Measurements from ENCODE around the gene CTSL. TPM values are rescaled to one million over a fixed set of nuclear protein-coding genes. Genes with fewer than 3 reads are reported as not detected.

CTSL gene
- total RNA-seq, 1 experiment from 2014 or later = not detected

DNA sequence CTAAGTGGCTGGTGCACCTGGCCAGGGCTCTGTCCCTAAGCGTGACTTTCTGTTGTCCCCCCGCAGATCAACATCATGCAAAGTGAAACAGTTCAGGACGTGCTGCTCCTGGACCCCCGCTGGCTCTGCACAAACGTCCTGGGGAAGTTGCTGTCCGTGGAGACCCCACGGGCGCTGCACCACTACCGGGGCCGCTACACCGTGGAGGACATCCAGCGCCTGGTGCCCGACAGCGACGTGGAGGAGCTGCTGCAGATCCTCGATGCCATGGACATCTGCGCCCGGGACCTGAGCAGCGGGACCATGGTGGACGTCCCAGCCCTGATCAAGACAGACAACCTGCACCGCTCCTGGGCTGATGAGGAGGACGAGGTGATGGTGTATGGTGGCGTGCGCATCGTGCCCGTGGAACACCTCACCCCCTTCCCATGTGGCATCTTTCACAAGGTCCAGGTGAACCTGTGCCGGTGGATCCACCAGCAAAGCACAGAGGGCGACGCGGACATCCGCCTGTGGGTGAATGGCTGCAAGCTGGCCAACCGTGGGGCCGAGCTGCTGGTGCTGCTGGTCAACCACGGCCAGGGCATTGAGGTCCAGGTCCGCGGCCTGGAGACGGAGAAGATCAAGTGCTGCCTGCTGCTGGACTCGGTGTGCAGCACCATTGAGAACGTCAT lies 19.7 kb upstream of the CTSL start:
- DNase-seq = no peak
- no peak overlapping the region for H3K9ac ChIP-seq (ENCODE audit: low read length)
- H2AFZ ChIP-seq (ENCODE audit: low read length) = no peak overlapping the region
- no peaks in the 10 kb centered on the region for H3K27me3 ChIP-seq (ENCODE audit: low read length)
- H3K79me2 ChIP-seq (ENCODE audit: low read length) = no peaks in the 10 kb centered on the region
- no peaks in the 10 kb centered on the region for H4K20me1 ChIP-seq (ENCODE audit: insufficient read depth, low read depth, low read length)
- H3K4me3 ChIP-seq (ENCODE audit: low read length) = no peak overlapping the region
- H3K27ac ChIP-seq (ENCODE audit: low read length) = no peak overlapping the region
- no peaks in the 10 kb centered on the region for H3K9me2 ChIP-seq (replicated peaks; ENCODE audit: insufficient read depth, low read length)
- no peak overlapping the region for H3K4me2 ChIP-seq (ENCODE audit: low read depth, low read length, poor library complexity, severe bottlenecking)
- H3K9me3 ChIP-seq (ENCODE audit: low read length) = no peaks in the 10 kb centered on the region
- H3K4me1 ChIP-seq (ENCODE audit: low read length) = no peaks in the 10 kb centered on the region
- H3K36me3 ChIP-seq (ENCODE audit: insufficient read depth, low read length) = no peaks in the 10 kb centered on the region

DNA sequence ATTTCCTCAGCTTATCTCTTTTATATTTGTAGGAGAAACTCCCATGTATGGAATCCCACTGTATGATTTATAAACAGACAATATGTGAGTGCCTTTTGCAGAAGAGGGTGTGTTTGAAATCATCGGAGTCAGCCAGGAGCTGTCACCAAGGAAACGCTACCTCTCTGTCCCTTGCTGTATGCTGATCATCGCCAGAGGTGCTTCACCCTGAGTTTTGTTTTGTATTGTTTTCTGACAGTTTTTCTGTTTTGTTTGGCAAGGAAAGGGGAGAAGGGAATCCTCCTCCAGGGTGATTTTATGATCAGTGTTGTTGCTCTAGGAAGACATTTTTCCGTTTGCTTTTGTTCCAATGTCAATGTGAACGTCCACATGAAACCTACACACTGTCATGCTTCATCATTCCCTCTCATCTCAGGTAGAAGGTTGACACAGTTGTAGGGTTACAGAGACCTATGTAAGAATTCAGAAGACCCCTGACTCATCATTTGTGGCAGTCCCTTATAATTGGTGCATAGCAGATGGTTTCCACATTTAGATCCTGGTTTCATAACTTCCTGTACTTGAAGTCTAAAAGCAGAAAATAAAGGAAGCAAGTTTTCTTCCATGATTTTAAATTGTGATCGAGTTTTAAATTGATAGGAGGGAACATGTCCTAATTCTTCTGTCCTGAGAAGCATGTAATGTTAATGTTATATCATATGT lies 18.0 kb upstream of the CTSL start:
- H3K27me3 ChIP-seq (ENCODE audit: low read length) = no peaks in the 10 kb centered on the region
- H3K9me3 ChIP-seq (ENCODE audit: low read length) = no peaks in the 10 kb centered on the region
- H2AFZ ChIP-seq (ENCODE audit: low read length) = no peak overlapping the region
- H3K4me1 ChIP-seq (ENCODE audit: low read length) = no peaks in the 10 kb centered on the region
- no peak overlapping the region for H3K9ac ChIP-seq (ENCODE audit: low read length)
- H3K9me2 ChIP-seq (replicated peaks; ENCODE audit: insufficient read depth, low read length) = no peaks in the 10 kb centered on the region
- no peaks in the 10 kb centered on the region for H3K36me3 ChIP-seq (ENCODE audit: insufficient read depth, low read length)
- no peak for DNase-seq
- no peak overlapping the region for H3K4me3 ChIP-seq (ENCODE audit: low read length)
- H3K27ac ChIP-seq (ENCODE audit: low read length) = no peak overlapping the region
- no peak overlapping the region for H3K4me2 ChIP-seq (ENCODE audit: low read depth, low read length, poor library complexity, severe bottlenecking)
- H4K20me1 ChIP-seq (ENCODE audit: insufficient read depth, low read depth, low read length) = no peaks in the 10 kb centered on the region
- H3K79me2 ChIP-seq (ENCODE audit: low read length) = no peaks in the 10 kb centered on the region

DNA sequence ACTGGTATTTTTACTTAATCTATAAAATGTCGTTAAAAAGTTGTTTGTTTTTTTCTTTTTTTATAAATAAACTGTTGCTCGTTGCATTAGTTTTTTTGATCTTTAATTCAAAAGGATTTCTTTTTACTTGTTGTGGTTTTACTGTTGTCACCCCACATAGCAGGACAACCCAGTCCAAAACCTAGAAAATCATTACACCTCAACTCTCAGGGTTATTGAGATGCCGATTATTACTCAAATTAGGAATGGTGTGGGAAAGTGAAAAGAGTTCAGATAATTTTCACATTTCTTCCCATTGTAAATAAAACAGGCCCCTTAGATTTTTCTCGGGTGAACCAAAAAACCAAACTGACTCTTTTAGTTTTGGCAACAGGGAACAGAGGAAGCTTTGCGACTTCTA lies 17.4 kb upstream of the CTSL start:
- DNase-seq = no peak
- H3K9ac ChIP-seq (ENCODE audit: low read length) = no peak overlapping the region
- H3K9me2 ChIP-seq (replicated peaks; ENCODE audit: insufficient read depth, low read length) = no peaks in the 10 kb centered on the region
- no peaks in the 10 kb centered on the region for H3K9me3 ChIP-seq (ENCODE audit: low read length)
- H3K4me1 ChIP-seq (ENCODE audit: low read length) = no peaks in the 10 kb centered on the region
- H4K20me1 ChIP-seq (ENCODE audit: insufficient read depth, low read depth, low read length) = no peaks in the 10 kb centered on the region
- no peaks in the 10 kb centered on the region for H3K36me3 ChIP-seq (ENCODE audit: insufficient read depth, low read length)
- no peak overlapping the region for H3K4me3 ChIP-seq (ENCODE audit: low read length)
- no peak overlapping the region for H2AFZ ChIP-seq (ENCODE audit: low read length)
- no peaks in the 10 kb centered on the region for H3K27me3 ChIP-seq (ENCODE audit: low read length)
- H3K4me2 ChIP-seq (ENCODE audit: low read depth, low read length, poor library complexity, severe bottlenecking) = no peak overlapping the region
- no peaks in the 10 kb centered on the region for H3K79me2 ChIP-seq (ENCODE audit: low read length)
- no peak overlapping the region for H3K27ac ChIP-seq (ENCODE audit: low read length)

DNA sequence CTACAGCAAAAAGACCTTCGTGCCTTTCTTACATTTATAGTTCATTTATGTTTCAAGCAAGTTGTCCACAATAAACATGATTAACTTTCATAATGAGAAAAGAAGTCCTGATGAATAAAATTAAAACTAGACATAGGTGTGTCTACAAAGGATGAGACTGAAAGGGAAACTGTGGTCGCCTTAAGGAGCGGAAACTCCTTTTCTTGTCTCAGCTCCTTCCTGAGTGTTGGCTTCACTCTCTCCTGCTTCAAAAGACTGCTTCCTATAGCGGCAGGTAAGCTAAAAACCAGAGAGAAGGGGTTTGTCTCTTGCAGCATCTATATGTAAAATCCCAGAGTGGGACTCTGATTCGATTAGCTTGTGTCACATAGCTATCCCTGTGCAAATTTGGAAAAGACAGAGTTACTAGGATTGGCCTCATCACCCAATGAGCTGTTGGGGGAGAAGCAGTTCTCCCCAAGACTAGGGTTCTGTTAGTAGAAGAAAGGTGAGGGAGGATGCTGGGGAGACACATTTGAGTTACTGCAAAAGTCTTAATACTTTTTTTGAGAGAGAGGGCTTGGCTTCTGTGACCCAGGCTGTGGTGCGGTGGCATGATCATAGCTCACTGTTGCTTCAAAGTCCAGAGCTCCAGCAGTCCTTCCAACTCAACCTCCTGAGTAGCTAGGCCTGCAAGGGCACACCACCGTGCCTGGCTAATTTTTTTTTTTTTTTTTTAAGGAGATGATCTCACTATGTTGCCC lies 16.8 kb upstream of the CTSL start:
- Histone ChIP-seq H3K27me3 (ENCODE audit: low read length) (no peaks in the 10 kb centered on the region), H3K4me2 (ENCODE audit: low read depth, low read length, poor library complexity, severe bottlenecking) (no peak overlapping the region), H3K9ac (ENCODE audit: low read length) (no peak overlapping the region), H3K9me2 (replicated peaks; ENCODE audit: insufficient read depth, low read length) (no peaks in the 10 kb centered on the region), H3K9me3 (ENCODE audit: low read length) (no peaks in the 10 kb centered on the region), H3K4me3 (ENCODE audit: low read length) (no peak overlapping the region), H2AFZ (ENCODE audit: low read length) (no peak overlapping the region), H3K4me1 (ENCODE audit: low read length) (no peaks in the 10 kb centered on the region), H3K36me3 (ENCODE audit: insufficient read depth, low read length) (no peaks in the 10 kb centered on the region), H4K20me1 (ENCODE audit: insufficient read depth, low read depth, low read length) (no peaks in the 10 kb centered on the region), H3K27ac (ENCODE audit: low read length) (no peak overlapping the region), H3K79me2 (ENCODE audit: low read length) (no peaks in the 10 kb centered on the region)
- no peak for DNase-seq

DNA sequence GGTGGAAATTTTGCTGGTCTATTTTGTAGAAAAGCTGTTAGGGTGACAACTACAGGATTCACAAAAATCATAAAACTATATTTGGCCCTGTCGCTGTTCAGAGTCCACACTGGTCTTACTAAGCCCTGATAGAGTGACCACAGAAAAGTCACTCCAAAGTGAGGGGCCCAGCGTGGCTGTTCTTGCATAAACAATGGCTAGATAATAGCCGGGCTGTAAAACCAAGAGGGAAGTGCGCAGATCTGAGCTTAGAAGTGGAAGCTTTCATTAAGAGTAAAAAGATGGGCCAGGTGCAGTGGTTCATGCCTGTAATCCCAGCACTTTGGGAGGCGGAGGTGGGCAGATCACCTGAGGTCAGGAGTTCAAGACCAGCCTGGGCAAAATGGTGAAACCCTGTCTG lies 15.5 kb upstream of the CTSL start:
- H3K27me3 ChIP-seq (ENCODE audit: low read length) = no peaks in the 10 kb centered on the region
- no peak overlapping the region for H3K9ac ChIP-seq (ENCODE audit: low read length)
- H3K9me3 ChIP-seq (ENCODE audit: low read length) = no peaks in the 10 kb centered on the region
- H3K27ac ChIP-seq (ENCODE audit: low read length) = no peak overlapping the region
- no peaks in the 10 kb centered on the region for H3K36me3 ChIP-seq (ENCODE audit: insufficient read depth, low read length)
- no peak for DNase-seq
- H3K4me2 ChIP-seq (ENCODE audit: low read depth, low read length, poor library complexity, severe bottlenecking) = no peak overlapping the region
- no peaks in the 10 kb centered on the region for H3K4me1 ChIP-seq (ENCODE audit: low read length)
- H4K20me1 ChIP-seq (ENCODE audit: insufficient read depth, low read depth, low read length) = no peaks in the 10 kb centered on the region
- no peaks in the 10 kb centered on the region for H3K79me2 ChIP-seq (ENCODE audit: low read length)
- H3K4me3 ChIP-seq (ENCODE audit: low read length) = no peak overlapping the region
- H2AFZ ChIP-seq (ENCODE audit: low read length) = no peak overlapping the region
- H3K9me2 ChIP-seq (replicated peaks; ENCODE audit: insufficient read depth, low read length) = no peaks in the 10 kb centered on the region

DNA sequence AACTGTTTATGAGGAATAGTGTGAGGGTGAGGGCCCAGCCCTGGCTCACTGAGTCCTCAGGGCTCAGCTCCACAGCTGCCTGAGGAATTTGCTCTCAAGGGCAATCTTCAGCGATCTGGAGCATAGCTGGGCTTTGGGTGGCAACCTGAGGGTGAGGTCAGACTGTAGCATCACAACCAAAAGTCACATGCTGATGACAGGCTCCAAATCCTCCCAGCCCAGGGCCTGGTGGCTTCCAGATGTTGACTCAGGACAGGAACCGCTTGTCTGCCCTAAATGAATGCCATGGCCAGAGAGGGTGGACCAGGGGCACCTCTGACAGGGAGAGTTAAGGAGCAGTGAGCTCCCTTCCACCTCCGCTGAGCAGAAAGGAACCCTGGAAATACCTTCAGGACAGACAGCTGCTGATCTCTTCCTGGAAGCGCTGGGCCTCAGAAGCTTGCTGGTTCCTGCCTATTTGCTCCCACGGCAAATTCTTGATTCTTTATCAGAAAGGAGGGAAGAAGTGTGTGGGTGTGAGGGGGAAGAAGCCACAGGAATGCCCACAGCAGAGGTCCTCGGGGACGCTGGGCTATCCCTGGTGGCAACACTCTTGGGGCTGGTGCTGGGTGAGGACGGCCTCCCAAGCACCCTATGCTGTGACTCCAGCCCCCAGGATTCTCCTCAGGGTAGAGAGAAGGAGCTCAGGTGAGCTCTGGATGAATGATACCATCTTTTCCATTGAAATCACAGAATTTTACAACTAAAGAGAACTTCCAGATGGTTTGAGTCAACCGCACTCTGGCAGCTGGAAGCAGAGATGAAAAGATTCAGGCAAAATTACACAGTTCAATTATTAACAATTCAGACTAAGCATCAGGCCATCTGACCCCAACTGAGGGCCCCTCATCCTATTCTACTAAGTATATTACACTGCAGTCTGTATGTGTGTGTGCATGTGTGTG lies 13.8 kb upstream of the CTSL start:
- Histone ChIP-seq H3K27ac (ENCODE audit: low read length) (no peak overlapping the region), H2AFZ (ENCODE audit: low read length) (no peak overlapping the region), H3K27me3 (ENCODE audit: low read length) (no peaks in the 10 kb centered on the region), H3K9me2 (replicated peaks; ENCODE audit: insufficient read depth, low read length) (no peaks in the 10 kb centered on the region), H3K9me3 (ENCODE audit: low read length) (no peaks in the 10 kb centered on the region), H4K20me1 (ENCODE audit: insufficient read depth, low read depth, low read length) (no peaks in the 10 kb centered on the region), H3K4me3 (ENCODE audit: low read length) (no peak overlapping the region), H3K36me3 (ENCODE audit: insufficient read depth, low read length) (no peaks in the 10 kb centered on the region), H3K4me2 (ENCODE audit: low read depth, low read length, poor library complexity, severe bottlenecking) (no peak overlapping the region), H3K79me2 (ENCODE audit: low read length) (no peaks in the 10 kb centered on the region), H3K9ac (ENCODE audit: low read length) (no peak overlapping the region), H3K4me1 (ENCODE audit: low read length) (no peaks in the 10 kb centered on the region)
- DNase-seq = no peak

DNA sequence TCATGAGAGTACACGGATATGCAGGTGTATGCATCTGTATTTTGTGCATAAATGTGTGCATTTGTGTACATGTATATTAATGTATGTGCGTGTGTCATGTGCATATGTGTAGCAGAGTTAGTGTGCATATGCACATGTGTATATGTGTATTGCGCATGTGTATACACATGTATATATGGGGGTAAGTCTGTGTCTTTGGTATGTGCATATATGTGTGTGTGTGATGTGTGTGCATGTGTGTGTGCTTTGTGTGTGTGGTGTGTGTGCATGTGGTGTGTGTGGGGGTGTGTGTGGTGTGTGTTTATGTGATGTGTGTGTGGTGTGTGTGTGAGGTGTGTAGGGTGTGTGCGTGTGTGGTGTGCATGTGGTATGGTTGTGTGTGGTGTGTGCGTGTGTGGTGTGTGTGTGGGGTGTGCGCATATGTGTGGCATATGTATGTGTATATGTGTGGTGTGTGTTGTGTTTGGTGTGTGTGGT lies 13.1 kb upstream of the CTSL start:
- Histone ChIP-seq H2AFZ (ENCODE audit: low read length) (no peak overlapping the region), H3K27me3 (ENCODE audit: low read length) (no peaks in the 10 kb centered on the region)

More for the DNA sequence above, 13.1 kb upstream of the CTSL start:
- no peak overlapping the region for H3K4me3 ChIP-seq (ENCODE audit: low read length)
- no peak overlapping the region for H3K9ac ChIP-seq (ENCODE audit: low read length)
- no peak overlapping the region for H3K27ac ChIP-seq (ENCODE audit: low read length)
- no peaks in the 10 kb centered on the region for H3K36me3 ChIP-seq (ENCODE audit: insufficient read depth, low read length)
- H3K9me2 ChIP-seq (replicated peaks; ENCODE audit: insufficient read depth, low read length) = no peaks in the 10 kb centered on the region
- no peak for DNase-seq
- H4K20me1 ChIP-seq (ENCODE audit: insufficient read depth, low read depth, low read length) = no peaks in the 10 kb centered on the region
- H3K4me2 ChIP-seq (ENCODE audit: low read depth, low read length, poor library complexity, severe bottlenecking) = no peak overlapping the region
- no peaks in the 10 kb centered on the region for H3K9me3 ChIP-seq (ENCODE audit: low read length)
- H3K79me2 ChIP-seq (ENCODE audit: low read length) = no peaks in the 10 kb centered on the region
- H3K4me1 ChIP-seq (ENCODE audit: low read length) = no peaks in the 10 kb centered on the region

Measured in Karpas-422 (cell line).